HG03039 (cell line): ENCODE measurements around the gene SLC5A10.

Experiments used
- ATAC-seq: cut with Tn5 transposase; IDR thresholded peaks from one replicate; pipeline ENCODE4 v1.9.1; 2021; ENCODE audit warnings: mild to moderate bottlenecking, moderate library complexity; ENCODE audit not compliant: unreplicated experiment

Gene SLC5A10

GRCh38 chr17:18981335-18981641, 29.3 kb downstream of the SLC5A10 start:
- no peak for ATAC-seq

DNA sequence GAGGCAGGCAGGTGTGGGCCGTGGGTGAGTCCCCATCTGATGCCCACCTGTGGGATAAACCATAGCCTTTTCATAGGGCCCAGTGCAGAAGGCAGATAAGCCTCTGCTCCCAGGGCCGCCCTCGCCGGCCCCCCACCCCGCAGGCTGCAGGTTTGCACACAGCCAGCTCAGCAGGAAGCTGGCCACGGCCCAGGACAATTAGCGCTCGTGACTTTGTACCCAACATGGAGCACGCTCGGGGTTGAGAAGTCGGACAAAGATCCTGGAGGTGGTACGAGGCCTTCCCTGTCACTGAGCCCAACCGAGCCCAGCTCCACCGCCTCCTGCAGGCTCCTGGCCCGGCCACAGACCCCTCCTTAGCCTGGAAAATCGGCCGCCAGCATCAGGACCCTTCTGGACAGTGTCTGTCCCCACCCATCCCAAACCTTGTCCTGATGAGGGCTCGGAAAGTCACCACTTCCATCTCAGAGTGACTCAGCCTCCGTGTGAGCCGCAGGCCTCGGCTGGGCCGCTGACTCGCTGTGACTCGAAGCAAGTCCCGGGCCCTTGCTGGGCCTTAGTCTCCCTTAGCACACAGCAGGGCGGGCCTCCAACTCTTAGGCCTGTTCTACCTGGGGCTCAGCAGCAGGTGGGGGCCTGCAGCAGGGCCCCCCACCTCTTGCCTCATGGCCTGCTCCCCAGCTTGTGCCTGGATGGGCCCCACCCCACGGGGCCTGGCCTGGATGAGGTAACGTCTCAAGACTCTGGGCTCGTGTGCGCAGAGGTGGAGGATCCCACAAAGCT, 29.9 kb downstream of the SLC5A10 start:
- ATAC-seq: no peak

- ATAC-seq: no peak
These were observed 32.5 kb downstream of the SLC5A10 start for GRCh38 chr17:18984273-18985114.

DNA sequence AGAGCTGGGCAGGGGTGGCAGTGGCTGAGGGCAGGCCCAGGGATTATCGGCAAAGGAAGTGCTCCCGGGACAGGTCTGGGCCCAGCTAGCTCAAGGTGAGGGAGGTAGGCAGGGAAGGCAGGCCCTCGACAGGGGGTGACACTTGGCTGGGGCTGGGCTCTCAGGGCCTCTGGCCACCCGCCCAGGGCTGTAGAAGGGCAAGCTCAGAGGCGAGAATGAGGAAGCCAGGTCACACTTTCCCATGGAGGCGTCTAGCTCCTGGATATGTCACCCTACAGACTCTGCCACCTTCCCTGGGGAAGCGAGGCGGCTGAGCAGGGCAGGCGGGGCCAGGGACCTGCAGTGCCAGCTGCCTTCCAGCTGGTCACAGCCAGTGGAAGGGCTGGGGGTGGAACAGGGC, 33.5 kb downstream of the SLC5A10 start:
- ATAC-seq: no peak

DNA sequence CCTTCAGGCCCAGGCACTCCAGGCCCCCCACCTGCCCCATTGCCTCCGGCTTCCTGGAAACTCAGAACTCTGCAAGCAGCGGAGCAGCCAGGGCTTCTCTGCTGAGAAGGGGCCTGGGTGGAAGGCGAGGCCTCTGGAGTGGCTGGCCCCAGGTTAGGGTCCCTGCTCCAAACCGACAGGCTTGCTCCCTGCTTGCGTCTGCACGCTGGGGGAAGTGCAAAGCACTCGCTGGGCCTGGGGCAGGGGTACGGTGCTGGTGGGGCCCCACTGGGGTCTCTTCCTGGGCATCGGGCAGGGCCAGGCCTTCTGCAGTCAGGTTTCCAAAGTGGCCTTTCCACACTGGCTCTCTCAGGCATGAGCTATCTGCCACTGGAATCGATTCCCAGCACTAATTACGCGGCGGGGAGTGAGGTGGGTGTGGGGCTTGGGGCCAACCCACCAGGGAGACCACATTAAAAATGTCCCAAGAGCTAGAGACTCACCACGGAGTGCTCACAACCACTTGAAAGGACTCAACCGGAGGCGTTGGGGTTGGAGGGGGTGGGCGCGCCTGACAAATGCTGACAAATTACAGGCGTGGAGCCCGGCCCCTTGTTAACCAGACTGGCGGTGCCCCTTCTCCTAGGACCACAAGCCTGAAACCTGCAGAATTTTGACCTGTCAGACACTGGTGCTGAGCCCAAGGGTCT, 34.7 kb downstream of the SLC5A10 start:
- no peak for ATAC-seq

GRCh38 chr17:18987230-18987610, 35.3 kb downstream of the SLC5A10 start:
- no peak for ATAC-seq

DNA sequence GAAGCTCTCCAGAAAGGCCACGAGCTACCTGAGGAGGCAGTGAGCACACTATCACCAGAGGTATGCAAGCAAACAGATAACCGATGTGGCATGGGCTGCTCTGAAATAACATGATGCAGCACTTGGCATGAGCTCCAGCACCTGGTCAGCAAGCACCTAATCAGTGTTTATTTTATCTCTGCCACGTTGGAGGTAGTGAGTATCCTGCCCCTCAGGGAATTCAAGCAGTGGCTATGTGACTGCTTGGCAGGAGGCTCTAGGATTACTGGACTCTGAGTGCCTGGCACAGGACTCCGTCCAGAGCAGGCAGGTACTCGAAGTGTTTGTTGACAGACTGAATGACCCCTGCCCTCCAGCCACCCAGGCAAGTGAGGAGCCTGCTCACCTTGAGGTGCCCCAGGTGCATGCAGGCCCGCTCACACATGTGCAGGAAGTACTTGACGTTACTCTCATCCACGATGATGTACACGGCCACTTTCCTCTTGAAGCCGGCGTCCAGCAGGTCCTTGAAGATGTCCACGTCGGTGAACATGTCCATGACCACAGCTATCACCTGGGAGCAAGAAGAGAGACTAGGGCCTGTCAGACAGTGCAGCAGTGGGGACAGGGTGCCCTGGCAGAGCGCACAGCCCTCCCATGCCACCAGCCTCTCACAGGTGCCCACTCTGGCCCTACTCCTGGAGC, 36.0 kb downstream of the SLC5A10 start:
- ATAC-seq: no peak

DNA sequence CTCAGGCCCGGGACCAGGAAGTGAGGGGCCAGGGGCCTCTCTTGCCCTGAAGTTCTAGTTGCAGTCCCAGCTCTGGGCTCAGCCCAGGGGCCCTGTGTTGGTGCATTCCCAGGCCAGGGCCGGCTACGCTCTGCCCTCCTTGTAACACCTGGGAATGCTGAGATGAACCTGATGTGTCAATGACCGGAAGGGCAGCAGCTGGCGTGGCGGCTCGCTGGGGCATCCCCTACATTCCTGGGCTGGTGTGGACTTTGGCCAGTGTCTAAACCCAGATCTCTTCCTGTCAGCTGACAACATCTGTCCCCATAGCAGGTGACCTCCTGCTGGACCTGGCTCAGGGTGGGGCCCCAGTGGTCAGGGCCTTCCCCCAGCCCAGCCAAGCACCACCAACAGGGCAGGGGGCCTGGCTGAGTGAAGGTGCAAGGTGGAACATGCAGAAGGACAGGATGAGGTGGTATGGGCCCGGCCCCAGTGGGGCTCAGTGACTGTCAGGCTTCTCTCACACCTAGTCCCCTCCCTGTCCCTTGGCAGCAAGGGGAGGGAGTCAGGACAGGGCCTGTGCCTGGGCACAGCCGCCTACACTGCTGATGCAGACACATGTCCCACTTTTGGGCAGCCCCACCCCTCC, 36.7 kb downstream of the SLC5A10 start:
- no peak for ATAC-seq

DNA sequence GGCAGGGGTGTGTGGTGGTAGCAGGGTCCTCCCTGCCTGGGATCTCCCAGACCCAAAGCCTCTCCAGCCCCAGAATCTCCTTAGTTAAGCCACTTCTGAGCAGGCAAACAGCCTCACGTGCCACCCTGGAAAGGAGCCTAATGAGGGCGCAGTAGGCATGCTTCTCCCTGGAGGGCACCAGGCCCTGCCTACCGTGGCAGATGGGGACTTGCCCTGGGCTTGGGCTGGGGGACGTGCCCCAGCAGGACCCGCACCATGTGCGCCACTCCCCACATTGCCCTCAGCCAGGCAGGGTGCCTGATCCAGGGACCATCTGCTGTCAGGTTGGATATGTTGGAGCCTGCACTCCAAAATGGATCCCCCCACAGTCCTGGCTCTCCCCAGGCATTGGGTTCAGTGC, 38.4 kb downstream of the SLC5A10 start:
- no peak for ATAC-seq

- ATAC-seq: no peak
These were observed 39.8 kb downstream of the SLC5A10 start for GRCh38 chr17:18991531-18992315.

DNA sequence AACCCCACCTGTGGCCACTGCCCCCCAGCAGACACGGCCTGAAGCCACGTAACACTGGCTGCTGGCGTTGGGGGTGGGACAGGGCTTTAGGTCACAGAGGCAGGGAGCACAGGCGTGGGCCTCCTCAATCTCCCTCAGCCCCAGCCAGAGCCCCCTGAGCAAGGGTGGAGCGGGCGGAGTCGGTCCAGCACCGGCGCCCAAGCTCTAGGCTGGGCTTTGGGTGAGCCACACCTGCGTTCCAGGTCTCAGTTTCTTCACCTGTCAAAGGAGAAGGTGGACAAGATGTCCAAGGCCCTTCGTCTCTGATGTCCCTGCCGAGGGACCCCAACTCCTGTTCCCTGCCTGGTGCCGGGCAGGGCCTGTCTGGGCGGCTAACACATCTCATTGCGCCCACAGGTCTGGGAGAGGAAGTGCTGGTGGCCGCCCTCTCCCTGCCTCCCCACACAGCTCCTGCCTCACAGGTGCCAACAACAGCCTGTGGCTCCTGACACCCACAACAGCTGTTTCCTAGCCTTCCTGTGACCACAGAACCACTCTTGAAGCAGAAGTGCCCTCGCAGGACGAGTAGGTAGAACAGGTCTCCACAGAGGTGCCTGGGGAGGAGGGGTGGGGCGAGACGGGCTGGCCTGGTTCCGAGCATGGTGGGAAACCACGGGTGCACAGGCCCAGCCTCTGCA, 40.6 kb downstream of the SLC5A10 start:
- ATAC-seq: no peak

GRCh38 chr17:18993905-18994526, 42.1 kb downstream of the SLC5A10 start:
- ATAC-seq: no peak

DNA sequence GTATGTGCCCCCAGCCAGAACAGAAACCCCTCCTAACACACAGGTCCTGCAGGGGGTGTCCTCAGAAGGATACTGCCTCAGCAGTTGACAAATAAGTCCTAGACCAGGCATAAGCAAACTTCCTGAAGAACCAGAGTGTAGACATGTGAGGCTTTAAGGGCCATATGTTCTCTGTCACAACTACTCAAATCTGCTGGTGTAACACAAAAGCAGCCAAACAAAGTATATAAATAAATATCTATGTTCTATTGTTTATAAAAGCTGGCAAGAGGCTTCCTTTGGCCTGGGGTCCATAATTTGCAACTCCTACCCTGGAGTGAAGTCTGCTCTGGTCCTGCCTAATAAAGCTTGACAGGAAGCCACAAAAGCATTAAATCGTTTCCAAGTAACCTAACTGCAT, 42.7 kb downstream of the SLC5A10 start:
- no peak for ATAC-seq

DNA sequence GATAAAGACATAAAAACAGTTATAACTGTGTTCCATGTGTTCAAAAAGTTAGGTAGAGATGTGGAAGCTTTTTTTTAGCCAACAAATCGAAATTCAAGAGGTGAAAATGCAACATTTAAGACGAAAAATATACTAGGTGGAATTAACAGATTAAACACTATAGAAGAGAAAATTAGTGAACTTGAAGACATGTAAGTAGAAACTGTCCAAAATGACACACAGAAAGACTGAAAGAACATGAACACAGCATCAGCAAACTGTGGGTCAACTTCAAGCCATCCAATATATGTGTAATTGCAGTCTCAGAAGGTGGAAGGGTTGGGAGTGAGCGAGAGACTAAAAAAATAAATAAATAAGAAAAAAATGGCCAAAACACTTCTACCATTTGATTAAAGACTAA, 43.3 kb downstream of the SLC5A10 start:
- ATAC-seq: no peak

- no peak for ATAC-seq
These were observed 44.5 kb downstream of the SLC5A10 start for GRCh38 chr17:18996458-18996857.

DNA sequence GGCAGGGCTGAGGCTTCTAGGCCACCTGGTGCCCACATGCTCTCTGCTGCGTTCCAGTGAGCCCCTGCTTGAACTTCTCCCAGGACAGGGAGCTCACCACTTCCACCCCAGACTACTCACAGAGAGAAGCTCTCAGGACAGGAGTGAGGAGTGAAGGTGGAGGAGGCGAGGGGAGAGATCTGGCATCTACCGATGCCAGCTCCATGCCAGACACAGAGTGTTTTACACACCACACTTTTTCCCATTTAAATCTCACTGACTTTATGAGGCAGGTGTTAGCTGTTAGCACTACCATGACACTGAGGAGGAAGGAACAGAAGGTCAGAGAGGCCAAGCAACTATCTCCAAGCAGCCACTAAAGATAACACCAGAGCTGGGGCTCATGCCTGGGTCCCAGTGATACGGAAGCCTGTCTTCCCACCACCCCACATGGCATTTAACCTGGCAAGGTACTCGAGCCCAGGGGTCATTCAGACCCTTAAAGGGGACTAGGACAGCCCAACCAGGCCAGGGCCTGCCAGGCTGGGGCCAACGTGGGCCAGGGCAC, 45.8 kb downstream of the SLC5A10 start:
- ATAC-seq: no peak

DNA sequence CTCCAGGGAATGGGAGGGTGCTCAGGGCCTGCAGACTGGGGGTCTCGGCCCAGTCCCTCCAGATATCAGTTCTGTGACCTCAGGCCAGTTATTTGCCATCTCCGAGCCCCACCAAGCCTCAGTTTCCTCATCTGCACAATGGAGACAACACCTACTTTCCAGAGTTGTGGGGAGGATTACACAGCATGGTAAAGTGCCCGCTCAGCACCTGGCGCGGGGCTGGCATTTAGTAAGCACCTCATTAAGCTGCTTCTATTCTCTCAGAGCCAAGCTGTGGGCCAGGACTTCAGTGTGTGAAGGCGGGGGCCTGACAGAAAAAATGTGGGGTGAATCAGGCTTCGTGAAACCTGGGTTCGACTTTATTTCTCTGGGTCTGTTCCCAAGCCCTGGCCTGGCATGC, 47.4 kb downstream of the SLC5A10 start:
- no peak for ATAC-seq

GRCh38 chr17:18999911-19000310, 47.9 kb downstream of the SLC5A10 start:
- no peak for ATAC-seq
